HG02981 (cell line): Measurements from ENCODE around the gene IFT22.
"Not testable (repeated sequence)": the region's sequence is repeated elsewhere in the genome, so short reads cannot be mapped to it uniquely, and the experiment has no call there.

Experiments used
- ATAC-seq: cut with Tn5 transposase; IDR thresholded peaks from one replicate; pipeline ENCODE4 v1.9.1; 2021; ENCODE audit warnings: mild to moderate bottlenecking, moderate library complexity; ENCODE audit not compliant: unreplicated experiment

The IFT22 gene

DNA sequence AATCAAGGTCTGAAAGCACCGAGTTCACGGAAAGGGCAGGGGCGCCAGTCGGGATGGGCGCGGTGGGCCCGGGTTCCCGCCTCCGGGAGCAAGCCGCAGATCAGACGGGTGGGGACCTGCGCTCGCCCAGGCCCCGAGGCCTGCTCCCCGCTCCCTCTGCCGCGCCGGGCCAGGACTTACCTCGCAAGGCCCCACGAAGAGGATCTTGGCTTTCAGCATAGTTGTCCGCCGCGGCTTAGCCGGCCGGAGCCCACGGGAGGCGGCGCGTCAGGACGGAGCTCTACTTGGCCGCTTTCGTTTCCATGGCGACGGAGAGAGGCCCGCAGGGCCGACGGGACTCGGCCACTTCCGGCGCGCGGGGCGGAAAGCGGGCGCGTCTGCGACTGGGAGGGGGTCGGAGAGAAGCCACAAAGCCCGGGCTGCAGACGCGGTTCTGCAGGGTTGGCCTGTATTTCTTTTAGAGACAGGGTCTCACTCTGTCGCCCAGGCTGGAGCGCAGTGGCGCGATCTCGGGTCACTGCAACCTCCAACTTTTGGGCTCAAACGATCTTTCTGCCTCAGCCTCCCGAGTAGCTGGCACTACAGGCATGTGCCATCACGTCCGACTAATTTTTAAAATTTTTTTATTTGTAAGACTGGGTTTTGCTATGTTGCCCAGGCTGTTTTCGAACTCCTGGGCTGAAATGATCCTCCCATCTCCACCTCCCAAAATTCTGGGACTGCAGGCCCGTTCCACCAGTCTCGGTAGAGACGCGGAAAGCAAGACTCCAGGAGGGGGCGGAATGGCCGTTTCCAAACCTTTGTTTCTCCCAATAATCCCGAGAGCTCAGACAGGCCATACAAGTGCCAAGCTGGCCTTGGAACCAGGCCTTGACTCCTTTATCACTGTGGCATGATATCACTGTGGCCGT lies at the start of gene IFT22:
Gene IFT22 (minus strand): TSS at position 322 of the 911 bp plus-strand sequence. CDS start 103 bp downstream, at position 219.
- ATAC-seq: peak; percentile 97

DNA sequence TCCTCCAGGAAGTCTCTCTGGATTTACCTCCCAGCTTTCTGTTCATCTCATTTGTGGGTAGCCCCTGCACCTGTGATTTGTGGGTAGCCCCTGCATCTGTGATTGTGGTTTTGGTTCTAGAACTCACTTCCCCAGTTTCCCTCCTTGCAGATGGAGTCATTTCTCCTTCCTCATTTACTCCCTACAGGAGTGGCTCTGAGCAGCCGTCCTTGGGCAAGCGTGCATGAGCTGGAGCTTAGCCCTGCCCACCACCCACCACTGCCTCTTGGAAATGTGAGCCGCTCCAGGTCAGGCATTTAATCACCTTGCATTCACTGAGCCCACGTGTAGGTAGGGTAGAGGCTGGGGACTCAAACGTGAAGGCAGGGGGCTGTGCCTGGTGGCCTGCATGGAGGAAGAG lies 49.2 kb upstream of the IFT22 start:
- no peak for ATAC-seq

DNA sequence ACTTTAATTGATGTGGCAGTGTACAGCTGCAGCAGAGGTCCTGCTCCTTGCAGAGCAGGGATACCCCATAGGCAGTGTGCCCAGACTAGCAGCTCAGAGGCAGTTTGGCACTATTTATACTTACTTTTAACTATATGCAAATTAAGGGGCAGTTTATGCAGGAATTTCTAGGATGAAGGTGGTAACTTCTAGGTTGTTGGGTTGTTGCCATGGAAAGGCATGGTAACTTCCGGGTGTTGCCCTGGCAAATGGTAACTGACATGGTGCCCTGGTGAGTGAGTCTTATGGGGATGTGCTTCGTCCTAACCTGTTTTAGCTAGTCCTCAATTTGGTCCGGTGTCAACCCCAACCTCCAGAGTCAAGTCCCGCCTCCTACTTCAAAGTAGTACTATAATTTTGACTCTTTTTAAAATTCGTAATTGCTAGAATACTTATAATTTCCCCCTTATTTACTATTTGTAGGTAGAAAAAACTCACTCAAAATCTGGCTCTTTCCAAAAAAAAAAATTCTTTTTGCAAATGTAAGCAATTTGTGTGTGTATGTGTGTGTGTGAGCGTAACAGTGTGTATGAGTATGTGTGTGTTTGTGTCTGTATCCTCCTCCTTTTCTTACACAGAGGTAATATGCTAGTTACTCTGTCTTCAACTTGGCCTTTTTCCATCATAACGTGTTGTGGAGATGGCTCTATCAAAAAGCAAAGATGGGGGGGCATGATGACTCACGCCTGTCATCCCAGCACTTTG lies 47.0 kb upstream of the IFT22 start:
- ATAC-seq: no peak

DNA sequence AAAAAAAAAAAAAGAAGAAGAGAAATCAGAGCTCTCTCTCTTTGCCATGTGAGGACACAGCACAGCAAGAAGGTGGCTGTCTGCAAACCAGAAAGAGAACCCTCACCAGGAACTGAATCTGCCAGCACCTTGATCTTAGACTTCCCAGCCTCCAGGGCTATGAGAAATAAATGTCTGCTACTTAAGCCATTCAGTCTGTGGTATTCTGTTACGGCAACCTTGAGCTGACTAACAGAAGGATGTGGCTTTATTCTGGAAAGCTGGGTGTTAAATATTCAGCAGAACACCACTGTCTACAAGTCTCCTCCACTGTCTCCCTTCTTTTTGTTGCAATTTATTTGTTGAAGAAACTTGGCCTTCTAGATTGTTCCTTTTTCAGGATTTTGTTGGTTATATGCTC lies 46.1 kb upstream of the IFT22 start:
- no peak for ATAC-seq

DNA sequence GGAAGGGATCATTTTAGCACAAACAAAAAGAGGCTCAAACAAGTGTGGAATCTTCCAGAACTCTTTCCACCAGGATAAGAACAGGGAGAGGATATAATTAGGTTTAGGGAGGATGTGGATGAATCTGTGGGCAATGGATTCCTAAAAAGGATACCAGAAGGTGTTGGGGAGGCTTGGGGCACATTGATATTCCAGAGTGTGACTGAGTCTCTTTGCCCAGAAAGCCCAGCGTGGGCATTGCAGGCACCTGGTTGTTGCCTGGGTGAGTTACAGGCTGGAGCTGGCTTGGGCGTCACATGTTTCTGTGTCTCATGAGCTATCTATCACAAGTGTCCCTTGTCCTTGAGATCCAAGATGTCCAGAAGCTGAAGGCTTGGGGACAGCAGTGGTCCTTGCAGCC lies 44.3 kb upstream of the IFT22 start:
- ATAC-seq: no peak

DNA sequence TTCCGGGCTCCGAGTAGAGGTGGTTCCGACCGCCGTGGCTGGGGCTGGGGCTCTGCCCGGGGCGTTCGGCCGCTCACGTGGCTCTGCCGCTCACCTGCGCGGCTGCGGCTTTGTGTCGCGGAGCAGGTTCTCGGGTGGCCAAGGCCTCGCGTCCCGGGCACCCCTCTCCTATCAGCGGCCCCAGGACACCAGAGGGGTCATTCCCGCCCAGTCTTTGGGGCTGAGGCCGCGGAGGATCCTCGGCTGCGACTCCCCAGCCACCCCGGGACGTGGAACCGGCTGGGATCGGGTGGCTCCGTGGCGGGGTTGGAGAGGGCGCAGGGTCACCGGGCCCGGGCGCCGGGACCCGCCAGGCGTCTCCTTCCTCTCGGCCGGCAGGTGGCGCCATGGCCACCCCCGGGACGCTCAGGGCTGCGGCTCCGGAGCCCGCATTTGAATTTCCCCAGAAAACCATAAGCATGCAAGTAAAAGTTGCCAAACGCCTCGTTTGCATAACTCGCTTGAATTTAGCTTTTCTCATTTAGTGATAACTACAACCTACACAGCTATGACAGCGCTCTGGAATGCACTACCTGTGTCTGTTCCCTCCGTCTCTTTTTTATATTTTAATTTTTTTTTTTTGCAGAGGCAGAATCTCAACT lies 42.2 kb upstream of the IFT22 start:
- ATAC-seq: no peak

DNA sequence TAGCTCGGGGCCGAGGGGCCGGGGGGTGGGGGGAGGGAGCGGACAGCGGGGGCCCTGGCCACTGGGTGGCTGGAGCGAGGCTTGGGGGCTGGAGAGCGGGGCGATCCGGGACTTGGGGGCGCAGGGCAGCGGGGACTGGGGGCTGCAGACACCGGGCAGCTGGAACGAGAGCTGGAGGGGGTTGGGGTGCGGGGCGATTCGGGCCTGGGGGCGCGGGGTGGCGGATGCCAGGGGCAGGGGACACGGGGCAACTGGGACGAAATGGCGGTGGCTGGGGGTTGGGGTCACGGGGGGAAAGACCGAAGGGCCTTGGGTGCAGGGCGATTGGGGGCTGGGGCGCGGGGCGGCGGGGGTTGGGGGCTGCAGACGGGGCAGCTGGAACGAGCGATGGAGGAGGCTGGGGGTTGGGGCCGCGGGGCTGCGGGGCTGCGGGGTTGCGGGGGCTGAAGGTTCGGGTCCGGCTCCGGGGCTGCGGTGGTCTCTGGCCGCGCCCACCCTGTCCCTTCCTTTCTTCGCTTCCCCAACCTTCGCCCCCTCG lies 41.7 kb upstream of the IFT22 start:
- no peak for ATAC-seq

DNA sequence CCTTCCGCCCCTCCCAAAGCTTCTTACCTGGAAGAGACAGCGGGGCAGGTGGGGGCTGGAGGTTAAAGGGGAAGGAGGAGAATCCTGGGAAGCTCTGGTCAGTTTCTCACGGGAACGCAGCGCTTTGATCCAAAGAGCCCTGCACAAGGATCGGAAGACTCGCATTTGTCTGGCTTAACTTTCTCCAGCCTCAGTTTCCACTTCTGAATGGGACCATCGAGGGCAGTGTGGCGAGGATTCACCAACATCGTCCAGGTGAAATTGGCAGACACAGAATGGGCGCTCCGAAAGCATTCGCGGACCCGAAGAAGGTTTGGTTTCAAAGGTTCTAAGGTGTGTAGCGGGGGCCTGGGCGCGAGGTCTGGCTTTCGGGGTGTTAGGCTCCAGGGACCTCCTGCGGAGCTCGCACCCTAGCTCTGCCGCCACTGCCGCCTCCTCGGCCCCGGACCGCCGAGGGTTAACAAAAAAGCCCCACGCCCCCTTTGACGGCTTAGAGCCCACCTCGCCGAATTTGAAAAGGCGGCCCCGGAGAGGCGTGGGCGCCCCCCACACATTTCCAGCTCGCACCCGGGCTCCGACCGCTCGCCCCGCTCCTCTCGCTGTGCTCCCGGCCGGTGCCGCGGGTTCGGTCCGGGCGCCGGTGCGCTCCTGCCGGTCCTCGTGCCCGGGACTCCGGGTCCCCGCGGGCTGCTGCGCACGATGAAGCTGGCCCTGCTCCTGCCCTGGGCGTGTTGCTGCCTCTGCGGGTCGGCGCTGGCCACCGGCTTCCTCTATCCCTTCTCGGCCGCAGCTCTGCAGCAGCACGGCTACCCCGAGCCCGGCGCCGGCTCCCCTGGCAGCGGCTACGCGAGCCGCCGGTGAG lies 41.0 kb upstream of the IFT22 start, which contains the start of gene COL26A1:
Gene COL26A1 (plus strand): TSS at position 542 of the 862 bp plus-strand sequence. CDS start 158 bp downstream, at position 700.
- no peak for ATAC-seq

DNA sequence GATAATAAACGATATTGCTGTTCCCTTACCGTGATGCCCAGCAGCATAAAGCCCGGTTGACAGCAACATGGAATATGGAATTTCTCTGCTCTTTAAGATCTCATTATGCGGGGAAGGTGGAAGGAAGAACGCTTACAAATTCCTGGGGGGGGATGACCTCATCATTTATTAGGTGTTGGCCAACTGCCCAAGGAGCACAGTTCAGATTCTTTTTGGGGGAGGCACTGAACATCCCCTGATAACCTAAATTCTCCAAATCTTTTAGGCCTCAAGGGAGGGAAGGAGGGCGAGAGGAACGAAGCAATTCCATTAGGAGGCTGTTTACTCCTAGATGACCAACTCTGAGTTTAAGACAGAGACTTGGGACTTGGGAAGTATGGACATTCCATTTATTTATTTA lies 35.8 kb upstream of the IFT22 start:
- no peak for ATAC-seq

DNA sequence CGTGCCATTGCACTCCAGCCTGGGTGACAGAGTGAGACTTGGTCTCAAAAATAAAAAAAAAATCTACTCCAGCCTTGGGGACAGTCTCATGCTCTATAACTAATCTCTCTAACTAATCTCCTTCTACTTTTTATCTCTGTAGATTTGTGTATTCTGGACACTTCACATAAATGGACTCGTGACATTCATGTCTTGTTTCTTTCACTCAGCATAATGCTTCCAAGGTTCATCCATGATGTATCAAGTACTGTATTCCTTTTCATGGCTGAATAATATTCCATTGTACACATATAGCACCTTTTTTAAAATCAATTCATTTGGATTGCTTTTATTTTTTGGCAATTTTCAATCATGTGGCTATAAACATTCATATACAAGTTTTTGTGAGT lies 31.3 kb upstream of the IFT22 start:
- no peak for ATAC-seq

DNA sequence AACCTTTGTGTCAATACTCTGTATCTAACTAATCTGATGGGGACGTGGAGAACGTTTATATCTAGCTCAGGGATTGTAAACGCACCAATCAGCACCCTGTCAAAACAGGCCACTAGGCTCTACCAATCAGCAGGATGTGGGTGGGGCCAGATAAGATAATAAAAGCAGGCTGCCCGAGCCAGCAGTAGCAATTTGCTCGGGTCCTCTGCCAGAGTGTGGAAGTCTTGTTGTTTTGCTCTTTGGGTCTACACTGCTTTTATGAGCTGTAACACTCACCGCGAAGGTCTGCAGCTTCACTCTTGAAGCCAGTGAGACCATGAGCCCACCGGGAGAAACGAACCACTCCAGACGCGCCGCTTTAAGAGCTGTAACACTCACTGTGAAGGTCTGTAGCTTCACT lies 27.7 kb upstream of the IFT22 start:
- ATAC-seq: not testable (repeated sequence)

DNA sequence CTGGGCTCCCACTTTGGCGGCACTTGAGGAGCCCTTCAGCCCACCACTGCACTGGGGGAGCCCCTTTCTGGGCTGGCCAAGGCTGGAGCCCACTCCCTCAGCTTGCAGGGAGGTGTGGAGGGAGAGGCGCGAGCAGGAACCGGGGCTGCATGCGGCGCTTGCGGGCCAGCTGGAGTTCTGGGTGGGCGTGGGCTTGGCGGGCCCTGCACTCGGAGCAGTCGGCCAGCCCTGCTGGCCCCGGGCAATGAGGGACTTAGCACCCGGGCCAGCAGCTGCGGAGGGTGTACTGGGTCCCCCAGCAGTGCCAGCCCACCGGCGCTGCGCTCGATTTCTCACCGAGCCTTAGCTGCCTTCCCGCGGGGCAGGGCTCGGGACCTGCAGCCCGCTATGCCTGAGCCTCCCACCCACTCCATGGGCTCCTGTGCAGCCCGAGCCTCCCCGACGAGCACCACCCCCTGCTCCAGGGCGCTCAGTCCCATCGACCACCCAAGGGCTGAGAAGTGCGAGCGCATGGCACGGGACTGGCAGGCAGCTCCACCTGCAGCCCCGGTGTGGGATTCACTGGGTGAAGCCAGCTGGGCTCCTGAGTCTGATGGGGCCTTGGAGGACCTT lies 26.9 kb upstream of the IFT22 start:
- not testable (repeated sequence) for ATAC-seq

DNA sequence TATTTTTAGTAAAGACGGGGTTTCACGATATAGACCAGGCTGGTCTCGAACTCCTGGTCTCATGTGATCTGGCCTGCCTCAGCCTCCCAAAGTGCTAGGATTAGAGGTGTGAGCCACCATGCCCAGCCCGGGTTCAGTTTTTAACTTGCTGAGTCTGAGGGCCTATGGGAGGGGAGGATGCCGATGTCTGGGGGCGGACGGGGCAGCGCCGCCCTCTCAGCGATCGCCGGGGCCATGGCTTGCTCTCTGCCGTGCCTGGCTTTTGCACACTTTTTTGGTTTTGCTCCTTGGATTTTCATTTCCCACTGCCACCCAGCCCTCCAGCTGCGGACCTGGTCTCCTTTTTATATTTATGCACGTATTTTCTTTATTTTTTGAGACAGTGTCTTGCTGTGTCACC lies 25.9 kb upstream of the IFT22 start:
- no peak for ATAC-seq

DNA sequence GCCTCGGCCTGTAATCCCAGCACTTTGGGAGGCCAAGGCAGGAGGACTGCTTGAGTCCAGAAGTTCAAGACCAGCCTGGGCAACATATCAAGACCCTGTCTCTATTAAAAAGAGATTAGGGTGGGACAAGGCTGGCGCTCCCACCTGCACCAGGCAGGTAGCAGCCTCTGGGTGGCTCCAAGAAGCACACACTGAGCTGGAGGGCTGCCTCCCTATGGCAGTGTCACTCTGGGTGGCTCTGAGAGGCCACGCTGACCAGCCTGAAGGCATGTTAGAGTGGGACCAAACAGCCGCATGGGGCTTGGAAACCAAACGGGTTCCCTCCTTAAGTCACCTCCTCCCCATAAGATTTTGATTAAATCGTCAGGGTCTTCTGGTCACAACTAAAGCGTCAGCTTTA lies 21.3 kb upstream of the IFT22 start:
- ATAC-seq: no peak

DNA sequence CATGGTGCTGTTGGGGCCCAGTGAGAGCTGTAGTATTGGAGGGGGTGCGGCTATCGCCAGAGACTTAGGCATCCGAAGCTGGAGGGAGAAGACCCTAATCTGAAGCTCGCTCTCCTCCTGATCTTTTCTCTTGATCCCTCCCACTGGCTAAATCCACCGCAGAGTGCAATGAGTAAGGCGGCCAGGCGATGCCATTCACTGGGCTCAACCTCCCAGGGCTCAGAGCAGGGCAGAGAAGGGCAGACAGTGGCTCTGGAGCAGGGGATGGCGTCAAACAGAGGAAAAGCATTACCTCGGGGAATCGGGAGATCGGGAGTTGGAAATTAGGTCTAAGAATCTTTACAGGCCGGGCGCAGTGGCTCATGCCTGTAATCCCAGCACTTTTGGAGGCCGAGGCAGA lies 18.8 kb upstream of the IFT22 start:
- ATAC-seq: no peak

DNA sequence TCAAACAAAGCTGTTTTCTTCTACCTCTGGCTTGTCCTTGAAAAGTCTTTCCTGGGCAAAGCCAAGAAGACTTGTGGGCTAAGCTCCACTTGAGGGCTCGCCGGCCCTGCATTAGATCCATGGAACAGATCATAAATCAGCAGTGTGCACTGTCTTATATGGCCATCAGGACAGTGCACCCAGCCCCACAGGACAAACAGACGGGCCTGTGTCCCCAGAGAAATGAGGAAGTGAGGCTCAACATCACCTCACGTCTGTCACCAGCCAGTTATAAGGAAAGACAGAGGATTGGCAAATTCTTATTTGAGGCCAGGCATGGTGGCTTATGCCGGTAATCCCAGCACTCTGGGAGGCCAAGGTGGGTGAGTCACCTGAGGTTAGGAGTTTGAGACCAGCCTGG lies 12.3 kb upstream of the IFT22 start:
- ATAC-seq: no peak

DNA sequence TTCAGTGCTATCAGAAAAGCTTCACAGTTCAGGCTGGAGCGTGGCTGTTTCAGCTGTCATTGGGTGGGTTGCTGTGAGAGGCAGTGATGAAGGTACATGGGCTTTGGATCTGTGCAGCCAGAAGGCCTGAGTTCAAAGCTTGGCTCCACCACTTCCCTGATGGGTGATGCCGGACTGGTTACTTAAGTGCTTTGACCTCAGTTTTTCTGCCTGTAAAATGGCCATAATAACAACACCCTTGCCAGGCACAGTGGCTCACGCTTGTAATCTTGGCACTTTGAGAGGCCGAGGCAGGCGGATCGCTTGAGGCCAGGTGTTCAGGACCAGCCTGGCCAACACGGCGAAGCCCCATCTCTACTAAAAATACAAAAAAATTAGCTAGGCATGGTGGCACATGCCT lies 10.4 kb upstream of the IFT22 start:
- no peak for ATAC-seq

DNA sequence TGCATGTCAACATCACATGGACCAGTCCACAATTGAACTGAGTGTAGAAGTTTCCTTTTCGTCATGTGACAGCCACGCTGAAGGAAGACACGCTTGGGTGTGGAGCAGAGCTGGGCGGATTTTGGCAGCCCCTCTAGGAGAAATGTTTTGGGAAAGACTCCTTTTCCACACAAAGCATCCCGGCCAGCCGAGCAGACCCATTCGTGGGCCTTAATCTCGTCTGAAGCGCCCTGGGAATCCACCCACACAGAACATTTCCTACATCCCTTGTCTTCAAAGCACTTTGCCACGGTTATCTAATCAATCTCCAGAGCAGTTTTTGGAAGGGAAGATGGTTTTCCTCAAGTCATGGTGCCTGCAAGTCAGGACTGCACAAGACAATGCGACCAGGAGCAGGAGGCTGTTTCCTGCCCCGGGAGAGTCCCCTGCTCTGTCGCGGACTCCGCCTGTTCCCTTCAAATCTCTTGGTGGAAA lies 8.4 kb upstream of the IFT22 start:
- ATAC-seq: no peak

DNA sequence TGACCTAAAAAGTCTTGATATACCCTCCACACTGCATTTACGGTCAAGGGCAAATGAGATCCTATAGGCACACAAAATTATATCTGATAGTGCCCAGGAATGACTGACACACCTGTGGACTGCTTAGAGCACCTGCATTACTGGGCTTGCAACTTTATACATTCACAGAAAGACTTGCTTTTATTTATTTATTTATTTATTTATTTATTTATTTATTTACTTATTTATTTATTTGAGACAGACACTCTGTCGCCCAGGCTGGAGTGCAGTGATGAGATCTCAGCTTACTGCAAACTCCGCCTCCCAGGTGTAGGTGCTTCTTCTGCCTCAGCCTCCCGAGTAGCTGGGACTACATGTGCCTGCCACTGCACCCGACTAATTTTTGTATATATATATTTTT lies 6.5 kb upstream of the IFT22 start:
- no peak for ATAC-seq

DNA sequence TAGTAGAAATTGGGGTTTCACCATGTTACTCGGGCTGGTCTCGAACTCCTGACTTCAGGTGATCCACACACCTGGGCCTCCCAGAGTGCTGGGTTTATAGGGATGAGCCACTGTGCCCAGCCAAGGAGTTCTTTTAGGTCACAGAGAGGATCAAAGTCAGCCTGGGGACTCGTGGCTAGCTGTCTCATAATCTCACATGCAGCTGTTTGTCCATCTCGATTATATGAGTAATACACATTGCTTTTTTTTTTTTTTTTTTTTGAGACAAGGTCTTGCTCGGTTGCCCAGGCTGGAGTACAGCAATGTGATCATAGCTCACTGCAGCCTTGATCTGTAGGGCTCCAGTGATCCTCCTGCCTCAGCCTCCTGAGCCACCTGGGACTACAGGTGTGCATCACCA lies 2.2 kb downstream of the IFT22 start:
- no peak for ATAC-seq
